IMR-90 (cell line): ENCODE results near the gene ABHD12B. TPM values are rescaled to one million over a fixed set of nuclear protein-coding genes. Genes with fewer than 3 reads are reported as not detected.
A peak's percentile ranks its signal among the peaks of the same experiment; 100 is the strongest.
"Not testable (repeated sequence)": the region's sequence is repeated elsewhere in the genome, so short reads cannot be mapped to it uniquely, and the experiment has no call there.

Experiments used
- ATAC-seq: fragments of 200-7000 bp; cut with Tn5 transposase; 2 replicates; pipeline ENCODE4 v1.9.1; 2020; ENCODE audit warnings: low read depth, mild to moderate bottlenecking, moderate library complexity
- BruUV-seq: library from RNA; stranded (reverse); fragments of 400-500 nt; replicated peaks from 2 replicates; lab custom pipeline; 2021; lab: Mats Ljungman, UMichigan
- CTCF ChIA-PET: fragments of 300-600 bp; formaldehyde crosslinking; extraction: SDS; loops from one replicate; lab custom pipeline; 2021; ENCODE audit warnings: antibody characterized with exemption; lab: Yijun Ruan, JAX
- POLR2A ChIA-PET: fragments of 300-600 bp; sonication (Branson Sonifier 250); formaldehyde crosslinking; loops from one replicate; lab custom pipeline; 2022; ENCODE audit warnings: antibody characterized with exemption; ENCODE audit not compliant: unreplicated experiment; lab: Charles Lee
- DNase-seq: peaks from one replicate; pipeline ENCODE4 v3.0.0; 2013
- H2AFZ ChIP-seq: replicated peaks from 2 replicates; pipeline ENCODE3; 2013; ENCODE audit warnings: low read length, mild to moderate bottlenecking; ENCODE audit not compliant: poor library complexity
- H2AK5ac ChIP-seq: 2 replicates; pipeline ENCODE4 v1.6.1; 2013; ENCODE audit warnings: low read depth, low read length, inconsistent platforms
- H2AK9ac ChIP-seq: replicated peaks from 2 replicates; pipeline ENCODE3; 2013; ENCODE audit warnings: mild to moderate bottlenecking, low read depth, low read length, moderate library complexity; ENCODE audit not compliant: poor library complexity
- H2BK120ac ChIP-seq: 2 replicates; pipeline ENCODE4 v1.6.1; 2013; ENCODE audit warnings: low read depth, low read length, inconsistent platforms
- H2BK15ac ChIP-seq: 3 replicates; pipeline ENCODE4 v1.6.1; 2013; ENCODE audit warnings: low read depth, low read length, inconsistent platforms
- H2BK20ac ChIP-seq: 2 replicates; pipeline ENCODE4 v1.6.1; 2013; ENCODE audit warnings: low read depth, mild to moderate bottlenecking, inconsistent platforms, low read length, moderate library complexity
- H2BK5ac ChIP-seq: 2 replicates; pipeline ENCODE4 v1.6.1; 2013; ENCODE audit warnings: mild to moderate bottlenecking, low read depth, low read length, inconsistent platforms; ENCODE audit not compliant: poor library complexity, severe bottlenecking
- H3K14ac ChIP-seq: replicated peaks from 2 replicates; pipeline ENCODE4 v1.6.1; 2013; ENCODE audit warnings: low read depth, low read length, inconsistent platforms
- H3K18ac ChIP-seq: 2 replicates; pipeline ENCODE4 v1.6.1; 2013; ENCODE audit warnings: low read depth, low read length, control low read depth
- H3K23ac ChIP-seq: 2 replicates; pipeline ENCODE4 v1.6.1; 2013; ENCODE audit warnings: low read depth, low read length, inconsistent platforms
- H3K27ac ChIP-seq: 2 replicates; pipeline ENCODE4 v1.5.1; 2013; ENCODE audit warnings: mild to moderate bottlenecking, control low read depth, low read length; ENCODE audit not compliant: insufficient read depth
- H3K27me3 ChIP-seq: 2 replicates; pipeline ENCODE4 v1.6.1; 2013; ENCODE audit warnings: low read length; ENCODE audit not compliant: control insufficient read depth, insufficient read depth
- H3K36me3 ChIP-seq: 2 replicates; pipeline ENCODE4 v1.6.1; 2013; ENCODE audit warnings: low read length, mixed read lengths; ENCODE audit not compliant: control insufficient read depth, insufficient read depth
- H3K4ac ChIP-seq: 2 replicates; pipeline ENCODE4 v1.6.1; 2013; ENCODE audit warnings: low read depth, low read length, inconsistent platforms
- H3K4me1 ChIP-seq: 2 replicates; pipeline ENCODE4 v1.6.1; 2013; ENCODE audit warnings: low read length, mixed read lengths; ENCODE audit not compliant: control insufficient read depth, insufficient read depth
- H3K4me2 ChIP-seq: 2 replicates; pipeline ENCODE4 v1.6.1; 2013; ENCODE audit warnings: low read depth, mild to moderate bottlenecking, control low read depth, low read length, moderate library complexity
- H3K4me3 ChIP-seq: 2 replicates; pipeline ENCODE4 v1.5.1; 2013; ENCODE audit warnings: low read depth, mild to moderate bottlenecking, control low read depth, low read length, moderate library complexity; ENCODE audit not compliant: insufficient read depth
- H3K56ac ChIP-seq: 2 replicates; pipeline ENCODE4 v1.6.1; 2013; ENCODE audit warnings: low read length, inconsistent platforms; ENCODE audit not compliant: insufficient read depth; ENCODE audit errors: extremely low read depth
- H3K79me1 ChIP-seq, 2 experiments: 2 replicates each; pipeline ENCODE4 v1.6.1; 2013; ENCODE audit warnings: low read length in 2 of 2, inconsistent platforms in 1 of 2, low read depth in 1 of 2
- H3K9ac ChIP-seq: 2 replicates; pipeline ENCODE4 v1.6.1; 2013; ENCODE audit warnings: low read depth, low read length, control low read depth
- H3K9me1 ChIP-seq: 2 replicates; pipeline ENCODE4 v1.6.1; 2013; ENCODE audit warnings: low read length, inconsistent platforms; ENCODE audit not compliant: insufficient read depth
- H3K9me3 ChIP-seq: 2 replicates; pipeline ENCODE4 v1.6.1; 2013; ENCODE audit warnings: low read length; ENCODE audit not compliant: control insufficient read depth, insufficient read depth
- H4K20me1 ChIP-seq: 2 replicates; pipeline ENCODE4 v1.6.1; 2013; ENCODE audit warnings: low read length, inconsistent platforms; ENCODE audit not compliant: insufficient read depth
- H4K5ac ChIP-seq: 2 replicates; pipeline ENCODE4 v1.6.1; 2013; ENCODE audit warnings: mild to moderate bottlenecking, low read depth, low read length, control low read depth
- H4K8ac ChIP-seq, 2 experiments: 2 replicates each; pipeline ENCODE4 v1.6.1; 2013; ENCODE audit warnings: low read depth in 2 of 2, low read length in 2 of 2, control low read depth in 1 of 2, inconsistent platforms in 1 of 2
- H4K91ac ChIP-seq: 2 replicates; pipeline ENCODE4 v1.6.1; 2013; ENCODE audit warnings: low read depth, low read length, inconsistent platforms; ENCODE audit not compliant: insufficient read depth
- WGBS, 2 experiments: methylation state at CpG; one replicate each; pipeline versions ENCODE4 v1.1.5 to v1.1.7; 2013; ENCODE audit warnings: missing lambda C conversion rate in 2 of 2; ENCODE audit not compliant: insufficient read length in 1 of 2; ENCODE audit errors: extremely low coverage in 2 of 2; 5-methylcytosine and 5-hydroxymethylcytosine counted together
- dilution Hi-C: fragments of 300-500 bp; cut with HindIII; formaldehyde crosslinking; loops from one replicate; pipeline ENCODE4 v1.14.3; 2018; ENCODE audit warnings: low sequenced_read_pairs; ENCODE audit not compliant: unreplicated experiment
- in situ Hi-C: fragments of 300-500 bp; cut with MboI; formaldehyde crosslinking; loops from 3 replicates; pipeline ENCODE4 v1.14.3; 2019; ENCODE audit warnings: low sequenced_read_pairs, inconsistent platforms, mixed read lengths
- intact Hi-C: fragments of 100-400 bp; cut with micrococcal nuclease; formaldehyde crosslinking; loops from 2 replicates; pipeline ENCODE4 v1.10.0; 2022
- polyA plus RNA-seq, 3 experiments: library from polyadenylated mRNA; depleted of rRNA; stranded (reverse); fragments of >200 nt; gene quantifications; 2 replicates each; pipeline ENCODE4 v1.2.3, GENCODE V29; 2012; ENCODE audit warnings: low replicate concordance in 1 of 3
- total RNA-seq: library from RNA; depleted of rRNA; stranded (reverse); fragments of >200 nt; gene quantifications from 2 replicates; pipeline ENCODE4 v1.2.3, GENCODE V29; 2012

ABHD12B gene
- total and polyA plus RNA-seq, 2 of the 4 experiments (the other 2 are of a cell fraction), result 0.18 TPM; not detected in 1

- ATAC-seq, H3K4me2 ChIP-seq, H2BK120ac ChIP-seq, H3K79me1 ChIP-seq, H3K56ac ChIP-seq, H4K91ac ChIP-seq, H3K4ac ChIP-seq, H3K27me3 ChIP-seq, H2AK9ac ChIP-seq, H2AFZ ChIP-seq, BruUV-seq, dilution Hi-C loops, H3K9me3 ChIP-seq, H2BK15ac ChIP-seq, H3K9ac ChIP-seq, H3K4me3 ChIP-seq, H2BK20ac ChIP-seq, POLR2A ChIA-PET, H3K18ac ChIP-seq, in situ Hi-C loops, H3K14ac ChIP-seq, H4K8ac ChIP-seq, intact Hi-C loops, H2AK5ac ChIP-seq, H3K4me1 ChIP-seq, H2BK5ac ChIP-seq, CTCF ChIA-PET, H4K5ac ChIP-seq, H4K20me1 ChIP-seq, H3K23ac ChIP-seq, H3K27ac ChIP-seq: not testable (repeated sequence)
- H3K9me1 ChIP-seq, result peaks cover 19% of the 10 kb centered on the region
- peaks cover 28% of the 10 kb centered on the region for H3K36me3 ChIP-seq
- no CpG with 5 or more reads among the region's 5 CpGs for WGBS, 2 experiments
- DNase-seq, result peak; percentile 20
Observed at GRCh38 chr14:50919524-50919923, 47.7 kb downstream of the ABHD12B start.
